ENCODE measurements around the gene PAPPA.
A peak's percentile ranks its signal among the peaks of the same experiment; 100 is the strongest.

DNA sequence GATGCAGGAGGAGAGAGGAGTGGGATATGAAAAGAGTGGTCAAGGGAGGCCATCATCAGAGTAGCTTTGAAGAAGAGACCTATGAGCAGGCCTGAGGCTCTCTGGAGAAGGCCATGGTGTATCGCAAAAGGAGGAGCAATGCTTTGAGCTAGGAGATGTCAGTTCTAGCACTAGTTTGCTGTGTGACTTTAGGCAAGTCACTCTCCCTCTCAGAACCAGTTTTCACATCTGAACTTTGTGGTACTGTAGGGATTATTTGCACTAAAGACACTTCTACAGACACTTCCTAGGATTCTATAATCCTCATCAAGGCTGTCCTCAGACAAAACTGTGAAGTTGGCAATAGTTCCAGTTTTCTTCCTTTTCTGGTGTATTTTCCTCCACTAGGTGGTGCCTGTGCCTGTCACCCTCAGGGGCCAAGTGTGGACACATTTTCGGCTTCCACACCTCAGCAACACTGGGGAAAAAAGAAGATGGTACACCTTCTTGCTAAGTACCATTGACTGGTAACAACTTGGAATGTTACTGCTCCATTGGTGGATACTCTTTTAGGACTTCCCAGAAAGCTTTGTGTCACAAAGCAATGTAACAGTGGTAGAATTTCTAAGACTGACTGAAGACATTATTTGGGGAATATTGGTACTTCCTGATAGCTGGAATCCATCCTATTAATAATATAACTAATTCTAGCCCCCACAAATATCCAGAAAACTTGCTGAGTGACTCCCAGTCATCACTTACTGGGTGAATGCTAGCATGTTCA is 9.9 kb downstream of the PAPPA start:
- TF ChIP-seq, protein P1, sequence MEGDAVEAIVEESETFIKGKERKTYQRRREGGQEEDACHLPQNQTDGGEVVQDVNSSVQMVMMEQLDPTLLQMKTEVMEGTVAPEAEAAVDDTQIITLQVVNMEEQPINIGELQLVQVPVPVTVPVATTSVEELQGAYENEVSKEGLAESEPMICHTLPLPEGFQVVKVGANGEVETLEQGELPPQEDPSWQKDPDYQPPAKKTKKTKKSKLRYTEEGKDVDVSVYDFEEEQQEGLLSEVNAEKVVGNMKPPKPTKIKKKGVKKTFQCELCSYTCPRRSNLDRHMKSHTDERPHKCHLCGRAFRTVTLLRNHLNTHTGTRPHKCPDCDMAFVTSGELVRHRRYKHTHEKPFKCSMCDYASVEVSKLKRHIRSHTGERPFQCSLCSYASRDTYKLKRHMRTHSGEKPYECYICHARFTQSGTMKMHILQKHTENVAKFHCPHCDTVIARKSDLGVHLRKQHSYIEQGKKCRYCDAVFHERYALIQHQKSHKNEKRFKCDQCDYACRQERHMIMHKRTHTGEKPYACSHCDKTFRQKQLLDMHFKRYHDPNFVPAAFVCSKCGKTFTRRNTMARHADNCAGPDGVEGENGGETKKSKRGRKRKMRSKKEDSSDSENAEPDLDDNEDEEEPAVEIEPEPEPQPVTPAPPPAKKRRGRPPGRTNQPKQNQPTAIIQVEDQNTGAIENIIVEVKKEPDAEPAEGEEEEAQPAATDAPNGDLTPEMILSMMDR (conservative IDR thresholded peaks at IDR 0.05; ENCODE audit: low read length): peak; percentile 69
- no peak for TF ChIP-seq EZH2phosphoT487 (IDR thresholded peaks at IDR 0.05; ENCODE audit: borderline replicate concordance, low read depth, low read length)
